Liver (tissue), 2 donors: ENCODE measurements around the gene TMEM263.

Experiments used
- YY1 ChIP-seq: IDR thresholded peaks from 2 replicates; pipeline ENCODE4 v1.6.1; 2016; ENCODE audit warnings: antibody characterized with exemption, mild to moderate bottlenecking
- TF ChIP-seq, protein P1 (sequence below): fragments of 150-350 bp; IDR thresholded peaks from 2 replicates; pipeline ENCODE4 v1.5.1; 2017; ENCODE audit warnings: improper control_type of control experiment, low read depth, low read length; ENCODE audit not compliant: missing input control
- donor health status: healthy.

DNA sequence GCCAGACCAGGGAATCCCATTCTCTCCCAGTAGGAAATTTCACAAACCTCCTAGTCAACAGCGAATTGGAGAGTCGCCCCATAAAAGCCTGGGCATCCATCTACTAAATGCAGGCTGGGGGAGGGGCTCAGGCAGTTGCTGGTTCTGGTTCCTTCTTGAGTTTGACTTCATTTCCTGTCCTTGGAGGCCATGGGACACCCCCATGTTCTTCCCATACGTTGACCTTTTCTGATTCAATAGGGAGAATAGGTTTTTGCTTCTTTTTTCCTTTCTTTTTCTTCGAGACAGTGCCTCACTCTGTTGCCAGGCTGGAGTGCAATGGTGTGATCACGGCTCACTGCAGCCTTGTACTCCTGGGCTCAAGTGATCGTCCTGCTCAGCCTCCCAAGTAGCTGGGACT lies 44.1 kb upstream of the TMEM263 start:
- TF ChIP-seq, protein P1, sequence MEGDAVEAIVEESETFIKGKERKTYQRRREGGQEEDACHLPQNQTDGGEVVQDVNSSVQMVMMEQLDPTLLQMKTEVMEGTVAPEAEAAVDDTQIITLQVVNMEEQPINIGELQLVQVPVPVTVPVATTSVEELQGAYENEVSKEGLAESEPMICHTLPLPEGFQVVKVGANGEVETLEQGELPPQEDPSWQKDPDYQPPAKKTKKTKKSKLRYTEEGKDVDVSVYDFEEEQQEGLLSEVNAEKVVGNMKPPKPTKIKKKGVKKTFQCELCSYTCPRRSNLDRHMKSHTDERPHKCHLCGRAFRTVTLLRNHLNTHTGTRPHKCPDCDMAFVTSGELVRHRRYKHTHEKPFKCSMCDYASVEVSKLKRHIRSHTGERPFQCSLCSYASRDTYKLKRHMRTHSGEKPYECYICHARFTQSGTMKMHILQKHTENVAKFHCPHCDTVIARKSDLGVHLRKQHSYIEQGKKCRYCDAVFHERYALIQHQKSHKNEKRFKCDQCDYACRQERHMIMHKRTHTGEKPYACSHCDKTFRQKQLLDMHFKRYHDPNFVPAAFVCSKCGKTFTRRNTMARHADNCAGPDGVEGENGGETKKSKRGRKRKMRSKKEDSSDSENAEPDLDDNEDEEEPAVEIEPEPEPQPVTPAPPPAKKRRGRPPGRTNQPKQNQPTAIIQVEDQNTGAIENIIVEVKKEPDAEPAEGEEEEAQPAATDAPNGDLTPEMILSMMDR: no peak
- no peak for TF ChIP-seq YY1
